HG03432 (cell line): ENCODE measurements around the gene KIAA0825.

Experiments
- ATAC-seq: cut with Tn5 transposase; IDR thresholded peaks from one replicate; pipeline ENCODE4 v1.9.1; 2021; ENCODE audit warnings: mild to moderate bottlenecking, moderate library complexity; ENCODE audit not compliant: unreplicated experiment

KIAA0825 gene

GRCh38 chr5:94314460-94315131, 303.8 kb downstream of the KIAA0825 start:
- ATAC-seq: no peak

- no peak for ATAC-seq
Measured at GRCh38 chr5:94313696-94314095, 304.7 kb downstream of the KIAA0825 start.

GRCh38 chr5:94313188-94313587, 305.2 kb downstream of the KIAA0825 start:
- no peak for ATAC-seq

- ATAC-seq: no peak
Measured at GRCh38 chr5:94312298-94312697, 306.1 kb downstream of the KIAA0825 start.

GRCh38 chr5:94310833-94311232, 307.6 kb downstream of the KIAA0825 start:
- no peak for ATAC-seq

GRCh38 chr5:94309141-94309540, 309.3 kb downstream of the KIAA0825 start:
- no peak for ATAC-seq

GRCh38 chr5:94308442-94308841, 310.0 kb downstream of the KIAA0825 start:
- no peak for ATAC-seq

- no peak for ATAC-seq
Measured at GRCh38 chr5:94304146-94304545, 314.3 kb downstream of the KIAA0825 start.

- ATAC-seq: no peak
Measured at GRCh38 chr5:94288937-94289336, 329.5 kb downstream of the KIAA0825 start.

GRCh38 chr5:94285984-94286383, 332.4 kb downstream of the KIAA0825 start:
- ATAC-seq: no peak

GRCh38 chr5:94283093-94283492, 335.3 kb downstream of the KIAA0825 start:
- ATAC-seq: no peak

GRCh38 chr5:94281236-94281801, 337.1 kb downstream of the KIAA0825 start:
- ATAC-seq: no peak

- ATAC-seq: no peak
Measured at GRCh38 chr5:94276751-94277150, 341.7 kb downstream of the KIAA0825 start.

- ATAC-seq: no peak
Measured at GRCh38 chr5:94276048-94276447, 342.4 kb downstream of the KIAA0825 start.

- ATAC-seq: no peak
Measured at GRCh38 chr5:94274707-94275106, 343.7 kb downstream of the KIAA0825 start.

GRCh38 chr5:94268226-94268625, 350.2 kb downstream of the KIAA0825 start:
- no peak for ATAC-seq

- peak; percentile 39 for ATAC-seq
Measured at GRCh38 chr5:94267350-94267899, 351.0 kb downstream of the KIAA0825 start.

GRCh38 chr5:94266170-94266569, 352.2 kb downstream of the KIAA0825 start:
- no peak for ATAC-seq

GRCh38 chr5:94263068-94263467, 355.3 kb downstream of the KIAA0825 start:
- ATAC-seq: peak; percentile 74

GRCh38 chr5:94260096-94260495, 358.3 kb downstream of the KIAA0825 start:
- no peak for ATAC-seq

- ATAC-seq: no peak
Measured at GRCh38 chr5:94254214-94254613, 364.2 kb downstream of the KIAA0825 start.

- no peak for ATAC-seq
Measured at GRCh38 chr5:94250985-94251384, 367.4 kb downstream of the KIAA0825 start.
